Measurements from ENCODE around the gene APAF1. TPM values are rescaled to one million over a fixed set of nuclear protein-coding genes. Genes with fewer than 3 reads are reported as not detected.

APAF1 gene
- total RNA-seq, 4 donors from 2014 or later: 7.5 to 18.6 (median 8.5) TPM

DNA sequence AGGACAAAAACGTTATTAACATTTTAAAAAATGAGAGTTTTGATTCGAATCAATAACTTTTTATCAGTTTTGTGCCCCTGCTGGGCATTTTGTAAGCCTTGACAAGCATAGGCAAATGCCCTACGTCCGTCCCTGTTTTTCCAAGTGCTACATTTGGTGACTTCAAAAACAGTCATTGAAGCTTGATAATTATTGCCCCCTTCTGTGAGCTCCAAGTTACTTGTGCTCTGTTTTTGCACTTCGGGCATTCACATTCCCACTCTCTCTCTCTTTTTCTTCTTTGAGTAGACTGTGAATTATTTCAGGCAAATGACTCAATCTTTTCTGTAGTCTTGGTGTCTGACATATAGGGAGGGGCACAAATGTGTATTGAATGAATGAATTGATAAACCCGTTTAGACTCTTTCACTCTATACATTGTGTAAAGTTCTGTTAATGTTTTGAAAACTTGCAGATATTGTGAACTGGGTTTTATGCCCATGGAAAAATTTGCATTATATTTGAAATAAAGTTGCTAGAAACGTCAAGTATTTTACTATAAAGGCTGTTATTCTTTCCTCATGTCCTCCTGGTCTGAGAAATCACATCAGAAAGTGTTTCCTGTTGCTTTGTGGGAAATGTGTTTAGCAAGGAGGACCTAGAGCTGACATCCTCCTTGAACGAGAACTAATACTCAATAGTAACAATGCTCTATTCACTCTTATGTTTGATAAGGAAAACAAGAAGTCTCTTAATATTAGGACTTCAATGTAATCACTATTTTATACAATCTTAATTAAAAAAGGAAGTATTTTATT lies 1.4 kb downstream of the APAF1 start:
- peaks cover 0 to 30% of the 10 kb centered on the region in 2 donors for H3K36me3 ChIP-seq
- no peak for ATAC-seq
- H3K9me3 ChIP-seq: no peaks in the 10 kb centered on the region
- H3K27me3 ChIP-seq: no peaks in the 10 kb centered on the region
- peaks cover 0 to 50% (median 0%) of the 10 kb centered on the region in 3 donors for H3K4me1 ChIP-seq
- H3K4me3 ChIP-seq: peak overlapping the region; percentile 59 to 99
- TF ChIP-seq POLR2A (IDR thresholded peaks at IDR 0.05): no peak
- TF ChIP-seq, protein P1, sequence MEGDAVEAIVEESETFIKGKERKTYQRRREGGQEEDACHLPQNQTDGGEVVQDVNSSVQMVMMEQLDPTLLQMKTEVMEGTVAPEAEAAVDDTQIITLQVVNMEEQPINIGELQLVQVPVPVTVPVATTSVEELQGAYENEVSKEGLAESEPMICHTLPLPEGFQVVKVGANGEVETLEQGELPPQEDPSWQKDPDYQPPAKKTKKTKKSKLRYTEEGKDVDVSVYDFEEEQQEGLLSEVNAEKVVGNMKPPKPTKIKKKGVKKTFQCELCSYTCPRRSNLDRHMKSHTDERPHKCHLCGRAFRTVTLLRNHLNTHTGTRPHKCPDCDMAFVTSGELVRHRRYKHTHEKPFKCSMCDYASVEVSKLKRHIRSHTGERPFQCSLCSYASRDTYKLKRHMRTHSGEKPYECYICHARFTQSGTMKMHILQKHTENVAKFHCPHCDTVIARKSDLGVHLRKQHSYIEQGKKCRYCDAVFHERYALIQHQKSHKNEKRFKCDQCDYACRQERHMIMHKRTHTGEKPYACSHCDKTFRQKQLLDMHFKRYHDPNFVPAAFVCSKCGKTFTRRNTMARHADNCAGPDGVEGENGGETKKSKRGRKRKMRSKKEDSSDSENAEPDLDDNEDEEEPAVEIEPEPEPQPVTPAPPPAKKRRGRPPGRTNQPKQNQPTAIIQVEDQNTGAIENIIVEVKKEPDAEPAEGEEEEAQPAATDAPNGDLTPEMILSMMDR (IDR thresholded peaks at IDR 0.05): no peak
- TF ChIP-seq POLR2AphosphoS5 (IDR thresholded peaks at IDR 0.05): no peak
- TF ChIP-seq EP300 (IDR thresholded peaks at IDR 0.05): no peak
- 3 to 9% methylated on average over 8 of the region's 8 CpGs for WGBS, 2 donors (ENCODE audit: low coverage in 1 of 2)
- peak overlapping the region in 2 of 4 donors; percentile 3 to 87 for H3K27ac ChIP-seq

DNA sequence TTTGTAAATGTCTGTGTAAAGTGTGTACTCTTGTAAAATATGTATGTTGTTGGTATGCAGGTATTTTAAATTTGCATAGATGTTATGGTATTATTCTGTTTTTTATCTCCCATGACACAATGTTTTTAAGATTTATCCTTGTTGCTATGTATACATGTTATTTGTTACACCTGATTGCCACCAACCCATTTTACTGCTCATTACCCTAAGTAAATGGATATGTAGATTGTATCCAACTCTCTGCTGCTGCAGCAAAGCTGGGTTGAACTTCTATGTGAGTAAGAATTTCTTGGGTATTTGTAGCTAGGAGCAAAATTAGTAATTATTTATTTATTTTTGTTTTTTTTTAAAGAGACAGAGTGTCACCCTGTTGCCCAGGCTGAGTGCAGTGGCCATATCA lies 6.2 kb downstream of the APAF1 start:
- TF ChIP-seq POLR2AphosphoS5 (IDR thresholded peaks at IDR 0.05) (no peak), EP300 (IDR thresholded peaks at IDR 0.05) (no peak), POLR2A (IDR thresholded peaks at IDR 0.05) (no peak)
- TF ChIP-seq, protein P1 (IDR thresholded peaks at IDR 0.05): no peak
- Histone ChIP-seq H3K36me3 (peaks cover 0 to 49% of the 10 kb centered on the region in 2 donors), H3K9me3 (no peaks in the 10 kb centered on the region), H3K4me3 (no peak overlapping the region), H3K27me3 (no peaks in the 10 kb centered on the region), H3K4me1 (peaks cover 0 to 18% (median 0%) of the 10 kb centered on the region in 3 donors), H3K27ac (no peak overlapping the region)
- ATAC-seq: no peak

DNA sequence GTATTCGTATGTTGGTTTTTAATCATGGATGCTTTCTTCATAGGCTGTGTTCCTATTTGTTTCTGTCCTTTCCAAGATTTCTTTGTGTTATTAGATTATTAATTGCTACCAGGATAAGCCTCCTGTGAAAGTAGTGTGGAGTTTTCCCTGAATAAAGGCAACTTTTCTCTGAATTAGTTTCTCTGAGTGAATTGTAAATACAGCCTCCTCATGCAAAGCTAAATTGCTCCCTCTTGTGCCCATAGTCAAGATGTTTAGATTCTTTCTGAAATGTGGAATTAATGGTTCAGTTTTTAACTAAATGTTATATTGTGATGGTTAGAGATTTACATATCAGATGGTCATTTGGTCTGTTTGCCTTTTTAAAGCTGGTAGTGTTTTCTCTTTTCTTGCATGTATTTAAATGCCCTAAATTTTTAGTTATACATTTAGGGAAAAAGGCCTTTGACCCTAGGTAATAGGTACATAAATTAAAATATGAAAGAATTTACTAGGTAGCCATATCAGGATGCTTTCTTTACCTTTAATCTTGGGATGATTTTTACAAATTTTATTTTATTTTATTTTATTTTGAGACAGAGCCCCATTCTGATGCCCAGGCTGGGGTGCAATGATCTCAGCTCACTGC lies 8.9 kb downstream of the APAF1 start:
- H3K4me1 ChIP-seq: no peaks in the 10 kb centered on the region
- WGBS, 2 donors (ENCODE audit: low coverage in 1 of 2): 92 to 100% methylated on average over 1 of the region's 1 CpG
- no peaks in the 10 kb centered on the region for H3K9me3 ChIP-seq
- no peak overlapping the region for H3K4me3 ChIP-seq
- peaks cover 0 to 67% of the 10 kb centered on the region in 2 donors for H3K36me3 ChIP-seq
- no peak overlapping the region for H3K27ac ChIP-seq
- ATAC-seq: no peak
- H3K27me3 ChIP-seq: no peaks in the 10 kb centered on the region
- TF ChIP-seq POLR2A (IDR thresholded peaks at IDR 0.05) (no peak), POLR2AphosphoS5 (IDR thresholded peaks at IDR 0.05) (no peak)
- TF ChIP-seq, protein P1 (IDR thresholded peaks at IDR 0.05): peak; percentile 32 to 67 (median 54)

DNA sequence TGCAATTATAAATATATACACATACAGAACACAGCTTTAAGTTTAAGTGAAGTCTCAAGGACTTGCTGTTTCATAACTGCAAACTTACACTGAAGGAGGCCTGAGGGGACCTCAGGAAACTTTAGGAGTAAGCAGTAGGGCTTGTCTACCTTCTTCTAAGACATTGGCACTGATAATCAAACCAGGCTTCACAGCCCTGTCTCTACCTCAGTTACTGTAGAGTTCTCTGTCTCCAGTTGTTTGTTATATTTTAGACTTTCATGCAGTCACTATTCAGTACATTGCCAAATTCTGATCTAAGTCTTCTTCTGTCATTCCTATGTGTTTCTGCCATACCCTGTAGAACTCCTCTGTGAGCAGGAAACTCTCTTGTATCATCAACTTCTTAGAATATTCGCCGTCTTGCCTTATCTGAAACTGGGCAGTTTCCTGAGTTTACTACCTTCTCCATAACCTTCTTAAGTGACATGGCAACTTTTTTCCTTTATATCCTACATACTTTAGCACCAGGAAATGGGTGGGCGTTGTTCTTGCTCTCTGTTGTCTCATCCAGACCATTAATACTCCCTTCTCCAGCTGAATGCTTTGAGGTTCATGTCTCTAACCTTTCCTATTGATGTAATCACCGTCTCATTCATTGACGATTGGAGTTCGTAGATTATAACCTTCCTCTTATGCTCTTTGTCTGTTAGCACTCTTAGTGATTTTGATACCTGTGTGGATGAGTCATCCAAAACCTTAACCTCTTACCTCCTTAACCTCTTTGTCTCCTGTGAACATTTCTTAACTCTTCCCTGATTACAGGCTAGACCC lies 11.4 kb downstream of the APAF1 start:
- no peaks in the 10 kb centered on the region for H3K27me3 ChIP-seq
- no peak overlapping the region for H3K27ac ChIP-seq
- no peak for ATAC-seq
- WGBS, 2 donors (ENCODE audit: low coverage in 1 of 2): 77 to 82% methylated on average over 6 of the region's 6 CpGs
- TF ChIP-seq POLR2A (IDR thresholded peaks at IDR 0.05) (no peak), EP300 (IDR thresholded peaks at IDR 0.05) (no peak), POLR2AphosphoS5 (IDR thresholded peaks at IDR 0.05) (no peak)
- TF ChIP-seq, protein P1 (IDR thresholded peaks at IDR 0.05): no peak
- peaks cover 0 to 64% of the 10 kb centered on the region in 2 donors for H3K36me3 ChIP-seq
- H3K9me3 ChIP-seq: no peaks in the 10 kb centered on the region
- H3K4me1 ChIP-seq: no peaks in the 10 kb centered on the region
- H3K4me3 ChIP-seq: no peak overlapping the region

All from gastroesophageal sphincter (tissue), 4 donors.